Activated CD8-positive, alpha-beta T cell treated with anti-CD3 and anti-CD28 coated beads, Interleukin-2, amount 10 ng/mL, durations not matched to agents 7 days and 5 days (primary cell): ENCODE measurements around the gene DUS1L. TPM values are rescaled to one million over a fixed set of nuclear protein-coding genes. Genes with fewer than 3 reads are reported as not detected.

Experiments
- ATAC-seq: fragments of 150-1000 bp; cut with Tn5 transposase; one replicate; pipeline ENCODE4 v1.10.0; 2021; ENCODE audit warnings: moderate library complexity
- CTCF ChIA-PET: fragments of 350-600 bp; sonication (Branson Sonifier 250); formaldehyde crosslinking; loops from one replicate; lab custom pipeline; 2021; ENCODE audit warnings: antibody characterized with exemption; lab: Charles Lee
- POLR2A ChIA-PET: fragments of 350-600 bp; sonication (Branson Sonifier 250); formaldehyde crosslinking; loops from one replicate; lab custom pipeline; 2021; ENCODE audit warnings: antibody characterized with exemption; lab: Charles Lee
- DNase-seq: peaks from one replicate; pipeline ENCODE4 v3.0.0-alpha.2; 2020
- H3K27ac Mint-ChIP-seq: one replicate; pipeline ENCODE4 v1.8.0; 2021; ENCODE audit warnings: mild to moderate bottlenecking, mixed read lengths
- H3K27me3 Mint-ChIP-seq: one replicate; pipeline ENCODE4 v1.8.0; 2021; ENCODE audit warnings: low read depth, mixed read lengths
- H3K36me3 Mint-ChIP-seq: one replicate; pipeline ENCODE4 v1.8.0; 2021; ENCODE audit warnings: low read depth, mixed read lengths
- H3K4me1 Mint-ChIP-seq: one replicate; pipeline ENCODE4 v1.8.0; 2021; ENCODE audit warnings: low read depth, mixed read lengths
- H3K4me3 Mint-ChIP-seq: one replicate; pipeline ENCODE4 v1.8.0; 2021; ENCODE audit warnings: mild to moderate bottlenecking, mixed read lengths
- H3K9me3 Mint-ChIP-seq: one replicate; pipeline ENCODE4 v1.8.0; 2022; ENCODE audit warnings: mixed read lengths; ENCODE audit not compliant: insufficient read depth
- total RNA-seq, 2 experiments: library from RNA; stranded (reverse); gene quantifications; one replicate each; pipeline ENCODE4 v1.2.3, GENCODE V29; 2021

Gene DUS1L
- total RNA-seq, 2 experiments from 2014 or later = 126 to 127 TPM

DNA sequence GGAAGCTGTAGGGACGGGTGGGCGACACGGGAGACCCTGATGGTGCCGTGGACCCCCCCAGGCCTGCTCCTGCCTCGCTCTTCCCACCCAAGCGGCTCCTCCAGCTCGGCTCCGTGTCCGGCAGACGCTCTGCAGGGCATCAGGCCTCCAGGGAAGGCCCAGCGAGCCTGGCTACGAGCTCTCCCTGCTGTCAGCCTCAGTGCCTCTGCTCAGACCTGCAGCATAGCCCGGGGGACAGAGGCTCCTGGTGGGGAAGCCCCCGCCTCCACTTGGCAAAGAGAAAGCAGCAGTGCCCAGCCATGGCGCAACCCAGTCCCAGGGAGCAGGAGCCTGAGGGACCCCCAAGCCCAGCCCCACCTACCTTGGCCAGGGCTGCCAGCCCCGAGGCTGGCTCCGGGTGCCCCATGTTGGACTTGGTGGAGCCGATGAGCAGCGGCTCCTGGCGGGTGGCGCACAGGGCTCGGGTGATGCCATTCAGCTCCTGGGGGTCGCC lies 26.5 kb upstream of the DUS1L start:
- ATAC-seq = no peak
- Mint-ChIP-seq H3K36me3 (peaks cover 27% of the 10 kb centered on the region), H3K27me3 (no peaks in the 10 kb centered on the region), H3K27ac (no peak overlapping the region), H3K4me1 (peaks cover 10% of the 10 kb centered on the region), H3K9me3 (no peaks in the 10 kb centered on the region), H3K4me3 (no peak overlapping the region)
- ChIA-PET POLR2A (no interaction called here), CTCF (no interaction called here)
- no peak for DNase-seq

GRCh38 chr17:82091264-82092066 lies 25.9 kb upstream of the DUS1L start:
- ATAC-seq (no peak), DNase-seq (no peak)
- H3K4me1 Mint-ChIP-seq = peaks cover 10% of the 10 kb centered on the region
- ChIA-PET CTCF (no interaction called here), POLR2A (no interaction called here)
- no peaks in the 10 kb centered on the region for H3K9me3 Mint-ChIP-seq
- no peak overlapping the region for H3K27ac Mint-ChIP-seq
- no peaks in the 10 kb centered on the region for H3K27me3 Mint-ChIP-seq
- no peak overlapping the region for H3K4me3 Mint-ChIP-seq
- peaks cover 28% of the 10 kb centered on the region for H3K36me3 Mint-ChIP-seq

GRCh38 chr17:82090549-82091263 lies 25.1 kb upstream of the DUS1L start:
- Mint-ChIP-seq H3K4me3 (no peak overlapping the region), H3K27ac (no peak overlapping the region), H3K27me3 (no peaks in the 10 kb centered on the region), H3K4me1 (peaks cover 3% of the 10 kb centered on the region), H3K36me3 (peaks cover 25% of the 10 kb centered on the region), H3K9me3 (no peaks in the 10 kb centered on the region)
- ChIA-PET CTCF (no interaction called here), POLR2A (no interaction called here)
- DNase-seq = no peak
- no peak for ATAC-seq

GRCh38 chr17:82089723-82090548 lies 24.3 kb upstream of the DUS1L start:
- H3K4me1 Mint-ChIP-seq = no peaks in the 10 kb centered on the region
- no peaks in the 10 kb centered on the region for H3K27me3 Mint-ChIP-seq
- H3K27ac Mint-ChIP-seq = no peak overlapping the region
- H3K36me3 Mint-ChIP-seq = peaks cover 21% of the 10 kb centered on the region
- no peaks in the 10 kb centered on the region for H3K9me3 Mint-ChIP-seq
- no peak for ATAC-seq
- no peak overlapping the region for H3K4me3 Mint-ChIP-seq
- CTCF ChIA-PET = no interaction called here
- POLR2A ChIA-PET = no interaction called here
- no peak for DNase-seq

- no peaks in the 10 kb centered on the region for H3K27me3 Mint-ChIP-seq
- H3K4me1 Mint-ChIP-seq = no peaks in the 10 kb centered on the region
- POLR2A ChIA-PET = no interaction called here
Observed at GRCh38 chr17:82088838-82089722, 23.5 kb upstream of the DUS1L start.

DNA sequence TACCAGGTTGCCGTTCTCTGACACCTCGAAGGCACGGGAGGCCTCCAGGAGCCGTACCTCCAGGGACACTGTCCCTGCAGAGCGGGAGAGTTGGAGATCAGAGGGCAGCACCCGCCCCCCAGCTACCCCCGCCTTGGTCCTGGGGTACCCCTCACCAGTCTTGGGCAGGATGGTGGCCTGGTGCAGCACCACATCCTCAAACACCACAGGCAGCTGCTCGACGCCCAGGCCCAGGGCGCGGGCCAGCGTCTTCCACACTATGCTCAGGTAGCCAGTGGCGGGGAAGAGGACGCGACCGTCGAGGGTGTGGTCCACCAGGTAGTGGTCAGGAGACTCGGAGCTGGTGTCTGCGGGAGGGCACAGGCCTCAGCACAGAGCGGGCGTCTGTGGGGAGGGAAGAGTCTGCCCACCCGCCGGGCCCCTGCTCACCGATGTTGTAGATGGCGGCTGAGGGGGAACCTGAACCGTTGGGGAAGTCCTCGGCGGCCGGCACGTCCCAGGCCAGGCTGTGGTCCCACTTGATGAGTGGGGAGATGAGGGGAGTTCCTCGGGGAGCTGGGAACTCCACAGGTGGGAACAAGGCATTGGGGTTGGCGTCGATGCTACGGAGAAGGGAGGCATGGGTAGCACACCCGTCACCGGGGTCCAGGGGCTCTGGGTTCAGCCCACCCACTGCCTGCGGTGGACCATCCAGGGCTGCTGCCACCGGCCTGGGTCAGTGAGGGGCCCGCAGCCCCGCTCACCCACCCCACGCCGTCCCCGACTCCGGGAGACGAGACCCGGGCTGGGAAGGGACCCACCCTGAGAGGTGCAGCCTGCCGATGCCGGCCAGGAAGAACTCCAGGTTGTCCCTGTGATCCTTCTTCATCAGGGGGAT lies 22.6 kb upstream of the DUS1L start:
- Mint-ChIP-seq H3K4me3 (no peak overlapping the region), H3K27ac (no peak overlapping the region), H3K9me3 (no peaks in the 10 kb centered on the region), H3K27me3 (no peaks in the 10 kb centered on the region), H3K36me3 (peaks cover 24% of the 10 kb centered on the region), H3K4me1 (no peaks in the 10 kb centered on the region)
- no peak for ATAC-seq
- CTCF ChIA-PET = no interaction called here
- POLR2A ChIA-PET = no interaction called here
- DNase-seq = no peak

More at GRCh38 chr17:82088838-82089722, 23.5 kb upstream of the DUS1L start:
- Mint-ChIP-seq H3K4me3 (no peak overlapping the region), H3K36me3 (peaks cover 24% of the 10 kb centered on the region), H3K9me3 (no peaks in the 10 kb centered on the region), H3K27ac (no peak overlapping the region)
- ATAC-seq = no peak
- DNase-seq = no peak
- CTCF ChIA-PET = no interaction called here

DNA sequence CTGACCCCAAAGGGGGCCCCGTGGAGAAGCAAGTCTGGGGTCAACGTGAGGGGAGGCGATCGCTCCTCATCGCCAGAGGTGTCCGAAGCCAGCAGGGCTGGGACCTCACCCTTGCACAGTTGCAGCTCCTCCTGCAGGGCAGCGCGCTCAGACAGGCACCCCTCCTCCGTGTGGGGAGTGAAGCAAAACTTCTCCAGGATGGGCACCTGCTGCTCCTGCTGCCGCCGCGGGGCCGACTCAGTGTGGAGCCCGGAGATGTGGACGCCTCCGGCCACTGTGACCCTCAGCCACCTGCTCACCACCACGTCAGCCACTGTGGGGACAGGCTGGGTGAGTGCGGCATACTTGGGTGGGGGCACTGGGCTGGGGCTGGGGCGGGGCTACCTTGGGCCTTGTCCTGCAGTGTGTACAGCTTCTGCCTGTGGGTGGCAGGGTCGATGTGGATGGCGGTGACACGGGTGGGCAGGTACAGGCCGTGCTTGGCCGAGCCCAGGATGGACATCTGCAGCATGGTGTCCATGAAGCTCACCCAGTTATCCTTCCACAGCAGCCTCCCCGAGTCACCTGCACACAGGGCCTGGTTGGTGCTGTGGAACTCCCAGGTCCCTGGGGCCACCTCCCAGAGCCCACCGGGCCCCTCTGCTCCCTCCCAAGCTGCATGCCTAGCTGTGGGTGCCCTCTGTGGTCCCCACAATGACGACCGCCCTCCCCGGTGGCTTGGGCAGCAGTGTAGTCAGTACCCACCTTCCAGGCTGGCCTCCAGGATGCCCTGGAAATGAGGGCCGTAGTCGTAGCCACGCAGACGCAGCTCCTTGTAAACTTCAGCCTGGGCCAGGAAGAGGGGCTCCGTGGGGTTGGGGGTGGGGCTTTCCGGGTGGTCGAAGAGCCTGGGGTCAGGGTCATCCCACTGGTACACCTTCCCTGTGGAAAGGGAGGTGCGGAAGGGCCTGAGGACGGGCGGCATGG lies 21.6 kb upstream of the DUS1L start:
- Mint-ChIP-seq H3K4me1 (no peaks in the 10 kb centered on the region), H3K4me3 (no peak overlapping the region), H3K36me3 (peaks cover 25% of the 10 kb centered on the region), H3K27me3 (no peaks in the 10 kb centered on the region), H3K27ac (no peak overlapping the region), H3K9me3 (no peaks in the 10 kb centered on the region)
- ChIA-PET CTCF (no interaction called here), POLR2A (interaction anchor here (0.8 to 1.0 kb wide), 2 partner anchors 11 to 24 kb away, joined by 3 to 4 read pairs; no protein-coding TSS in a partner anchor)
- ATAC-seq (no peak), DNase-seq (no peak)

DNA sequence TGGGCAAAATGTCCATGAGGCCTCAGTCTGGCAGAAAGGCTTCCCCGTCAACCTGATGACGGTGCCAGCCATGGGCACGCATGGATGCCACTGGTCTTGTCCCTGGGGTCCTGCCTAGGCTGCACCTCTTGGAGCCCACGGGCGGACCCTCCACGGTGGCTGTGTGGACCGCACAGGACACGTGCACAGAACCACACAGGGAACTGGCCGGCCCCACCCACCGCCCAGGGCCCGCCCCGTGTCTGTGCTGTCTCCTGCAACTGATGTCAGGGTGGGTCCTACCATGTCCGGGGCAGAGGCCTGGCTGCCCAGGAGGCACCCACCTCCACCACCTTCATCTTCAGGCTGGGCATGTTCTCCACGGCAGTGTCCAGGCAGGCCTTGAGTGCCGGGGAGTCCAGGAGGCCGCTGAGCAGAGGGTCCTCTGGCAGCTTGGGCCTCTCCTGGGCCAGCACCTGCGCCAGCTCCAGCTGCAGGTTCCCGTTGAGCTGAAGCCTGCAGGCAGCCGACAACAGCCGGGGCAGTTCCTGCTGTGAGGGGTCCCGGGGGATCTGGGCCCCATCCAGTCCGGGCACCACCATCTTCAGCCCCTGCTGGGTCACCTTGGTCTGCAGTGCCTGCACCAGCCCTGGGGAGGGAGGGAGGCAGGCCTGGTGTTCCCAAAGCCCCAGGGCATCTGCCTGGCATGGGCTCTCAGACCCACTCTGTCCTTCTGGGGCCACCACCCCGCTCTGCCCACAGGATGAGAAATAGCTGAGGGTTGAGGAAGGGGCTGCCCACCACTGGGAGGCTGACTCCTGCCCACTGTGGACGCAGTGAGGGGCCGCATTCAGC lies 20.5 kb upstream of the DUS1L start:
- no peak for ATAC-seq
- H3K27me3 Mint-ChIP-seq = no peaks in the 10 kb centered on the region
- no peaks in the 10 kb centered on the region for H3K4me1 Mint-ChIP-seq
- no peaks in the 10 kb centered on the region for H3K9me3 Mint-ChIP-seq
- peaks cover 24% of the 10 kb centered on the region for H3K36me3 Mint-ChIP-seq
- no peak overlapping the region for H3K4me3 Mint-ChIP-seq
- CTCF ChIA-PET = no interaction called here
- H3K27ac Mint-ChIP-seq = no peak overlapping the region
- no peak for DNase-seq
- POLR2A ChIA-PET = interaction anchor here (0.8 to 1.0 kb wide), 2 partner anchors 10 to 23 kb away, joined by 3 to 4 read pairs; no protein-coding TSS in a partner anchor
